GM19452 (cell line): Measurements from ENCODE around the gene CCND1.
A peak's percentile ranks its signal among the peaks of the same experiment; 100 is the strongest.

Experiments
- ATAC-seq: cut with Tn5 transposase; IDR thresholded peaks from one replicate; pipeline ENCODE4 v1.9.1; 2021; ENCODE audit not compliant: unreplicated experiment

Gene CCND1

GRCh38 chr11:69664103-69664775 lies 23.3 kb downstream of the CCND1 start:
- no peak for ATAC-seq

- ATAC-seq: no peak
Observed at GRCh38 chr11:69664901-69665300, 23.9 kb downstream of the CCND1 start.

GRCh38 chr11:69665669-69666068 lies 24.7 kb downstream of the CCND1 start:
- no peak for ATAC-seq

GRCh38 chr11:69666261-69666660 lies 25.3 kb downstream of the CCND1 start:
- ATAC-seq: no peak

- ATAC-seq: no peak
Observed at GRCh38 chr11:69666752-69667536, 26.0 kb downstream of the CCND1 start.

- ATAC-seq: no peak
Observed at GRCh38 chr11:69667619-69668604, 27.0 kb downstream of the CCND1 start.

GRCh38 chr11:69669486-69669885 lies 28.5 kb downstream of the CCND1 start:
- no peak for ATAC-seq

- ATAC-seq: no peak
Observed at GRCh38 chr11:69670158-69670845, 29.3 kb downstream of the CCND1 start.

- ATAC-seq: no peak
Observed at GRCh38 chr11:69671734-69672465, 30.9 kb downstream of the CCND1 start.

- no peak for ATAC-seq
Observed at GRCh38 chr11:69674267-69674885, 33.4 kb downstream of the CCND1 start.

GRCh38 chr11:69674886-69675714 lies 34.1 kb downstream of the CCND1 start, which contains the start of gene LTO1:
Gene LTO1 (minus strand): TSS chr11:69675353. CDS start chr11:69675239, 114 bp downstream.
- peak; percentile 78 for ATAC-seq

GRCh38 chr11:69677749-69678148 lies 36.8 kb downstream of the CCND1 start:
- ATAC-seq: no peak

- ATAC-seq: no peak
Observed at GRCh38 chr11:69680688-69681087, 39.7 kb downstream of the CCND1 start.

- no peak for ATAC-seq
Observed at GRCh38 chr11:69682221-69682620, 41.3 kb downstream of the CCND1 start.

- no peak for ATAC-seq
Observed at GRCh38 chr11:69682681-69683326, 41.8 kb downstream of the CCND1 start.

GRCh38 chr11:69683764-69684333 lies 42.9 kb downstream of the CCND1 start:
- ATAC-seq: no peak

- ATAC-seq: no peak
Observed at GRCh38 chr11:69684651-69685050, 43.7 kb downstream of the CCND1 start.

- ATAC-seq: no peak
Observed at GRCh38 chr11:69685348-69685747, 44.4 kb downstream of the CCND1 start.
